Astrocyte (in vitro differentiated cells and primary cell): ENCODE measurements around the gene MSL1. TPM values are rescaled to one million over a fixed set of nuclear protein-coding genes. Genes with fewer than 3 reads are reported as not detected.

Experiments
- DNase-seq: peaks from one replicate; pipeline ENCODE4 v3.0.0-alpha.2; 2010; ENCODE audit warnings: low read depth
- FAIRE-seq: peaks from 2 replicates; lab custom pipeline; 2011; peaks lifted over from hg19 to GRCh38; lab: Jason Lieb, UNC
- H2AFZ ChIP-seq: 2 replicates; pipeline ENCODE4 v1.6.0; 2012; ENCODE audit warnings: low read depth, low read length, inconsistent platforms
- H3K27ac ChIP-seq: 2 replicates; pipeline ENCODE4 v1.5.1; 2011; ENCODE audit warnings: low read depth, low read length, inconsistent platforms
- H3K27me3 ChIP-seq: 2 replicates; pipeline ENCODE4 v1.6.0; 2011; ENCODE audit warnings: low read length, inconsistent platforms; ENCODE audit not compliant: insufficient read depth
- H3K36me3 ChIP-seq: 2 replicates; pipeline ENCODE4 v1.5.1; 2011; ENCODE audit warnings: low read length, inconsistent platforms; ENCODE audit not compliant: insufficient read depth
- H3K4me1 ChIP-seq: 2 replicates; pipeline ENCODE4 v1.5.1; 2011; ENCODE audit warnings: low read length, inconsistent platforms; ENCODE audit not compliant: insufficient read depth
- H3K4me2 ChIP-seq: 2 replicates; pipeline ENCODE4 v1.6.0; 2012; ENCODE audit warnings: low read length, inconsistent platforms
- H3K4me3 ChIP-seq: 2 replicates; pipeline ENCODE4 v1.5.1; 2011; ENCODE audit warnings: low read depth, mild to moderate bottlenecking, low read length, inconsistent platforms; ENCODE audit not compliant: insufficient read depth
- H3K79me2 ChIP-seq: 2 replicates; pipeline ENCODE4 v1.6.0; 2012; ENCODE audit warnings: mild to moderate bottlenecking, low read length, inconsistent platforms; ENCODE audit not compliant: insufficient read depth
- H3K9ac ChIP-seq: 2 replicates; pipeline ENCODE4 v1.6.0; 2012; ENCODE audit warnings: mild to moderate bottlenecking, low read length, inconsistent platforms
- H3K9me3 ChIP-seq: 2 replicates; pipeline ENCODE4 v1.5.1; 2012; ENCODE audit warnings: low read depth, mild to moderate bottlenecking, low read length, inconsistent platforms; ENCODE audit not compliant: insufficient read depth
- H4K20me1 ChIP-seq: 2 replicates; pipeline ENCODE4 v1.6.0; 2012; ENCODE audit warnings: low read length, inconsistent platforms; ENCODE audit not compliant: insufficient read depth
- H3K27ac Mint-ChIP-seq: one replicate; pipeline ENCODE4 v1.8.0; 2021; ENCODE audit warnings: mild to moderate bottlenecking, mixed read lengths; ENCODE audit not compliant: unreplicated experiment
- H3K27me3 Mint-ChIP-seq: one replicate; pipeline ENCODE4 v1.8.0; 2021; ENCODE audit warnings: low read depth, mixed read lengths; ENCODE audit not compliant: unreplicated experiment
- H3K36me3 Mint-ChIP-seq: one replicate; pipeline ENCODE4 v1.8.0; 2021; ENCODE audit warnings: low read depth, mixed read lengths; ENCODE audit not compliant: unreplicated experiment
- H3K4me1 Mint-ChIP-seq: one replicate; pipeline ENCODE4 v1.8.0; 2021; ENCODE audit warnings: low read depth, mixed read lengths; ENCODE audit not compliant: unreplicated experiment
- H3K4me3 Mint-ChIP-seq: one replicate; pipeline ENCODE4 v1.8.0; 2021; ENCODE audit warnings: mild to moderate bottlenecking, moderate library complexity, mixed read lengths; ENCODE audit not compliant: unreplicated experiment
- H3K9me3 Mint-ChIP-seq: one replicate; pipeline ENCODE4 v1.8.0; 2021; ENCODE audit warnings: mild to moderate bottlenecking, mixed read lengths; ENCODE audit not compliant: unreplicated experiment
- EZH2 ChIP-seq: IDR thresholded peaks from 2 replicates; pipeline ENCODE4 v1.6.1; 2012; ENCODE audit warnings: mild to moderate bottlenecking, low read length, inconsistent platforms; ENCODE audit not compliant: insufficient read depth
- total RNA-seq: library from RNA; stranded (reverse); gene quantifications from 2 replicates; pipeline ENCODE4 v1.2.1, GENCODE V29; 2021
- TF ChIP-seq, protein P1 (sequence below): IDR thresholded peaks from 2 replicates; pipeline ENCODE4 v1.5.1; 2011; ENCODE audit warnings: low read depth, mild to moderate bottlenecking, inconsistent platforms, low read length, moderate library complexity; ENCODE audit not compliant: insufficient read depth

MSL1 gene
- total RNA-seq, 1 donor from 2014 or later, result 81.9 TPM

DNA sequence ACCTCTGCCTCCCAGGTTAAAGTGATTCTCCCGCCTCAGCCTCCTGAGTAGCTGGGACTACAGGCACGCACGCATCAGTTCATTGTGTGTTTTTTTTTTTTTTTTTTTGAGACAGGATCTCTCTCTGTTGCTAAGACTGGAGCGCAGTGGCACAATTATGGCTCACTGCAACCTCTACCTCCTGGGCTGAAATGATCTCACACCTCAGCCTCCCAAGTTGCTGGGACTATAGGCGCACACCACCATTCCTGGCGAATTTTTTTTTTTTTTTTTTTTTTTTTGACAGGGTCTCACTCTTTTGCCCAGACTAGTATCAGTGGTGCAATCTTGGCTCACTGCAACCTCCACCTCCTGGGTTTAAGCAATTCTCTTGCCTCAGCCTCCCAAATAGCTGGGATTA, 37.7 kb downstream of the MSL1 start:
- peaks cover 15% of the 10 kb centered on the region for H3K36me3 Mint-ChIP-seq
- H3K9me3 Mint-ChIP-seq, result no peaks in the 10 kb centered on the region
- Histone ChIP-seq H3K27ac (no peak overlapping the region), H3K9me3 (no peaks in the 10 kb centered on the region), H3K79me2 (peaks cover 56% of the 10 kb centered on the region), H2AFZ (no peak overlapping the region), H3K9ac (no peak overlapping the region), H4K20me1 (peaks cover 61% of the 10 kb centered on the region), H3K4me1 (no peaks in the 10 kb centered on the region), H3K4me2 (no peak overlapping the region), H3K4me3 (no peak overlapping the region), H3K27me3 (no peaks in the 10 kb centered on the region), H3K36me3 (peaks cover 36% of the 10 kb centered on the region)
- H3K4me3 Mint-ChIP-seq, result no peak overlapping the region
- no peaks in the 10 kb centered on the region for H3K27me3 Mint-ChIP-seq
- TF ChIP-seq EZH2, result no peak
- TF ChIP-seq, protein P1, sequence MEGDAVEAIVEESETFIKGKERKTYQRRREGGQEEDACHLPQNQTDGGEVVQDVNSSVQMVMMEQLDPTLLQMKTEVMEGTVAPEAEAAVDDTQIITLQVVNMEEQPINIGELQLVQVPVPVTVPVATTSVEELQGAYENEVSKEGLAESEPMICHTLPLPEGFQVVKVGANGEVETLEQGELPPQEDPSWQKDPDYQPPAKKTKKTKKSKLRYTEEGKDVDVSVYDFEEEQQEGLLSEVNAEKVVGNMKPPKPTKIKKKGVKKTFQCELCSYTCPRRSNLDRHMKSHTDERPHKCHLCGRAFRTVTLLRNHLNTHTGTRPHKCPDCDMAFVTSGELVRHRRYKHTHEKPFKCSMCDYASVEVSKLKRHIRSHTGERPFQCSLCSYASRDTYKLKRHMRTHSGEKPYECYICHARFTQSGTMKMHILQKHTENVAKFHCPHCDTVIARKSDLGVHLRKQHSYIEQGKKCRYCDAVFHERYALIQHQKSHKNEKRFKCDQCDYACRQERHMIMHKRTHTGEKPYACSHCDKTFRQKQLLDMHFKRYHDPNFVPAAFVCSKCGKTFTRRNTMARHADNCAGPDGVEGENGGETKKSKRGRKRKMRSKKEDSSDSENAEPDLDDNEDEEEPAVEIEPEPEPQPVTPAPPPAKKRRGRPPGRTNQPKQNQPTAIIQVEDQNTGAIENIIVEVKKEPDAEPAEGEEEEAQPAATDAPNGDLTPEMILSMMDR, result no peak
- no peak overlapping the region for H3K27ac Mint-ChIP-seq
- H3K4me1 Mint-ChIP-seq, result no peaks in the 10 kb centered on the region
- FAIRE-seq (no peak), DNase-seq (no peak)

DNA sequence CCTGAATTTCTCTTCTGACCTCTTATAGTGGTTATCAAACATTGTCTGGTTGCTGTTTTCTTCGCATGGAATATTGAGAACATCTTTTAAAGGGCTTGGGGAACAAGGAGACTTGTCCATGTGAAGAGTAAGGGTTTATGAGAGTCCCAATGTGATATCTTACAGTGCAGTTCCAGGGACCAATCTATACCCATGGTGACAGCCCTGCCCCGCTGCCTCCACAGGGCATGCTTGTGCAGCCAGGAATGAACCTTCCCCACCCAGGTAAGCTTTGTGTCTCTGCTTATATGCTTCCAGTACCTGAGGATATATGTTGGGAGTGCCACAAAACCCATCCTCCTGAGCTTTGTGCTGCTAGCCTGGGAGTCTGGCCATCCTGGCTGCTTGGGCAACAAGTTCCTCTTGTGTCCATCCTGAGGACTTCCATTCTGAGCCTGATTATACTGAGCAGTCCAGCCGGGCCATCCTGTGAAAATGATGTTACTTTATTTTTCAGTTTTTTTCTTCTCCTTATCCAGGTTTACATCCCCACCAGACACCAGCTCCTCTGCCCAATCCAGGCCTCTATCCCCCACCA, 46.0 kb downstream of the MSL1 start:
- Histone ChIP-seq H3K27ac (no peak overlapping the region), H4K20me1 (peaks cover 63% of the 10 kb centered on the region), H3K27me3 (no peaks in the 10 kb centered on the region), H3K4me3 (no peak overlapping the region), H3K9ac (no peak overlapping the region), H3K4me1 (peaks cover 7% of the 10 kb centered on the region), H3K79me2 (peaks cover 11% of the 10 kb centered on the region), H3K4me2 (no peak overlapping the region), H3K36me3 (peaks cover 68% of the 10 kb centered on the region), H3K9me3 (no peaks in the 10 kb centered on the region), H2AFZ (no peak overlapping the region)
- H3K36me3 Mint-ChIP-seq, result peaks cover 17% of the 10 kb centered on the region
- FAIRE-seq, result no peak
- TF ChIP-seq, protein P1, result no peak
- no peak for TF ChIP-seq EZH2
- H3K4me3 Mint-ChIP-seq, result peak overlapping the region; percentile 36
- no peak for DNase-seq
- H3K27me3 Mint-ChIP-seq, result no peaks in the 10 kb centered on the region
- H3K9me3 Mint-ChIP-seq, result no peaks in the 10 kb centered on the region
- H3K4me1 Mint-ChIP-seq, result peaks cover 11% of the 10 kb centered on the region
- H3K27ac Mint-ChIP-seq, result peak overlapping the region; percentile 73

DNA sequence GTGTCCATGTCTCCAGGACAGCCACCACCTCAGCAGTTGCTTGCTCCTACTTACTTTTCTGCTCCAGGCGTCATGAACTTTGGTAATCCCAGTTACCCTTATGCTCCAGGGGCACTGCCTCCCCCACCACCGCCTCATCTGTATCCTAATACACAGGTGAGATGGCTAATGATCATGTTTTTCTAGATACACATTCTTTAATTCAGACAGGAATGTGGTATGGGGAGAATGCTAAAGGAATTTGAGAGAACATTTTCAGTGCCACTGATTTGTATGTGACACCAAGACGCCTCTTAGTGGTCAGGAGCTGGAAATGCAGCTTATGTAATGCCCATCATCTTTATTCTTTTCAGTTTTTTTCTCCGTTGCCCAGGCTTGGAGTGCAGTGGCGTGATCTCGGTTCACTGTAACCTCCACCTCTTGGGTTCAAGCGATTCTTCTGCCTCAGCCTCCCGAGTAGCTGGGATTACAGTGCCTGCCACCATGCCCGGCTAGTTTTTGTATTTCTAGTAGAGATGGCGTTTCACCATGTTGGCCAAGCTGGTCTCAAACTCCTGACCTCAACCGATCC, 46.6 kb downstream of the MSL1 start:
- peaks cover 7% of the 10 kb centered on the region for H3K4me1 ChIP-seq
- no peaks in the 10 kb centered on the region for H3K27me3 Mint-ChIP-seq
- H3K9me3 ChIP-seq, result no peaks in the 10 kb centered on the region
- peaks cover 65% of the 10 kb centered on the region for H4K20me1 ChIP-seq
- no peak overlapping the region for H3K4me2 ChIP-seq
- TF ChIP-seq, protein P1, result peak; percentile 78
- no peak for TF ChIP-seq EZH2
- peaks cover 16% of the 10 kb centered on the region for H3K36me3 Mint-ChIP-seq
- H3K79me2 ChIP-seq, result peaks cover 11% of the 10 kb centered on the region
- no peaks in the 10 kb centered on the region for H3K9me3 Mint-ChIP-seq
- peak; percentile 62 for DNase-seq
- peaks cover 11% of the 10 kb centered on the region for H3K4me1 Mint-ChIP-seq
- no peak overlapping the region for H3K4me3 ChIP-seq
- H3K27ac Mint-ChIP-seq, result peak overlapping the region; percentile 73
- H3K9ac ChIP-seq, result no peak overlapping the region
- peak; percentile 45 for FAIRE-seq
- H3K27me3 ChIP-seq, result no peaks in the 10 kb centered on the region
- peaks cover 66% of the 10 kb centered on the region for H3K36me3 ChIP-seq
- H3K4me3 Mint-ChIP-seq, result peak overlapping the region; percentile 45
- no peak overlapping the region for H3K27ac ChIP-seq
- no peak overlapping the region for H2AFZ ChIP-seq
